Loucy (cell line): ENCODE results near the gene ADCY7.

ENCODE experiments used
- CTCF ChIP-seq: fragments of 200-600 bp; sonication (generic); conservative IDR thresholded peaks from 2 replicates; pipeline ENCODE4 v1.5.1; 2014; ENCODE audit warnings: mild to moderate bottlenecking, antibody characterized with exemption, low read length
- EZH2phosphoT487 ChIP-seq: fragments of 200-600 bp; IDR thresholded peaks from 2 replicates; pipeline ENCODE4 v1.6.1; 2018; ENCODE audit warnings: antibody characterized with exemption, mild to moderate bottlenecking, moderate library complexity, borderline replicate concordance

GRCh38 chr16:50301626-50302471 is 35.5 kb downstream of the ADCY7 start:
- no peak for TF ChIP-seq EZH2phosphoT487
- no peak for TF ChIP-seq CTCF
